D721Med (cell line): Measurements from ENCODE around the gene DGKD.

Source experiments
- DNase-seq: peaks from one replicate; pipeline ENCODE4 v3.0.0; 2011; ENCODE audit warnings: low spot score; ENCODE audit not compliant: insufficient read length
- FAIRE-seq: peaks from 2 replicates; lab custom pipeline; 2011; peaks lifted over from hg19 to GRCh38; lab: Jason Lieb, UNC
- CTCF ChIP-seq: IDR thresholded peaks from 2 replicates; pipeline ENCODE4 v1.5.1; 2012; ENCODE audit warnings: mild to moderate bottlenecking, control low read depth; ENCODE audit not compliant: insufficient read depth; ENCODE audit errors: missing control alignments

Gene DGKD

DNA sequence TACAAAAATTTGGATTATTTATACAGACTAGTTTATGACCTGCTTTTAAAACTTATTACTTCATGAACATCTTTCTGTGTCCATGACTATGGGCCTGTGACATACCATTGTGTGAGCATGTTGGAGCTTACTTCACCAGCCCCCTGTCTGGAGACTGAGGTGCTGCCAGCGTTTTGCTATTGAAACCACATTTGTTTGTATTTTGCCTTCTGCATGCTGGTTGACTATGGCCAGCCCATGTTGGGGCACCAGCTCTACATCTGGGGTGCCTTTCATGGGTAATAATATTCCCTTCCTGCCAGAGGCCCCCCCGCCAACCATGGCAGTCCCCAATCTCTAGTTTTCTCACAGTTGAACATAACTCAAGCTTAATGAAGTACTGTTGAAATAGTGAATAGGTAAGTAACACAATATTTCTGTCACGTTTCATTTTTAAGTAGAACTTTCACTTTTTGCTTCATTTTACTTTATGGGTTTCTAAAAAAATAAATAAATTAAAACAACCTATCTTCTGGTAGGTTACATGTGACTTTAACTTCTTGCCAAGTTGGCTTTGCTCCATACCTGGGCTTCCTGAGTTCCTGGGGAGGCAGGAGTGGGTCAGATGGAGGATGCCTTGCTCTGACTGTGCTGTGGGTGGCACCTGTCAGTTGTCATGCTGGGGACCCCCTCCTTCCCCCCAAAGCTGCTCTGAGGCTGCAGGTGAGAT is 63.9 kb downstream of the DGKD start:
- FAIRE-seq (no peak), DNase-seq (no peak)
- no peak for TF ChIP-seq CTCF

GRCh38 chr2:233418761-233419546 is 64.7 kb downstream of the DGKD start:
- no peak for FAIRE-seq
- no peak for DNase-seq
- no peak for TF ChIP-seq CTCF

DNA sequence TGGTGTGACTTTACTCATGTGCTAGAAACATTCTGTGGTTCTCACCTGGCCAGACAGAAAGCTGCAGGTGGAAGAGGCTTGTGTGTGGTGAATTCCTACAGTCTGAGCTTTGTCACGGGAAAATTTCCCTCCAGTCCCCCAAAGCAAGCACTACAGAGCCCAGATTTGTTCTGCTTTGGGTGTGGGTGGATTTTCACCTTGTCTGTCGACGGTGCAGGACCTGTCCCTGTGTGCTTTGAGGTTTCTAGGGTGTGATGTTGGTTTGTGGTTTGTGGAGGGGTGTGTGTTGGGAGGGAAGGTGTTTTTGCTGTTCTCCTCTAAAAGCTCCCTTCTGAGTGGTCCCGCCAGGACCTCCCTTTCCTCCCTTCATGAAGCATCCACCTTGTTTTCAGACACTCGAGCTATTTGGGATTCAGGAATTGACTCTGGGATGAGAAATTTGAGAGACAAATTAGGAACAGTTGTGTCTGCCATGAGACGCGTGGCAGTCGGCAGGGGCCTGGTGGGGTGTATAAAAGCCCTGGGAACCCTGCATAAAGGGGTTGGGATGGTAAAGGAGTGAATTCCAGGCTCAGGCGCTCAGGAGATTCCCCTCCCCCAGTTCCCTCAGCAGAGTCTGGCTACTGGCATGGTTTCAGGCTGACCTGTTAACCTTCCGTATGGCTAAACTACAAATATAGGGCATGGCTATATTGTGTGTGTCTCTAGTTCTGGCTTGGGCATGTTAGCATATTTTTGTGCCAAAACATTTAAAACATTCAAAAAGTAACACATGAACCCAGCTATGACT is 65.5 kb downstream of the DGKD start:
- no peak for TF ChIP-seq CTCF
- DNase-seq (no peak), FAIRE-seq (no peak)

DNA sequence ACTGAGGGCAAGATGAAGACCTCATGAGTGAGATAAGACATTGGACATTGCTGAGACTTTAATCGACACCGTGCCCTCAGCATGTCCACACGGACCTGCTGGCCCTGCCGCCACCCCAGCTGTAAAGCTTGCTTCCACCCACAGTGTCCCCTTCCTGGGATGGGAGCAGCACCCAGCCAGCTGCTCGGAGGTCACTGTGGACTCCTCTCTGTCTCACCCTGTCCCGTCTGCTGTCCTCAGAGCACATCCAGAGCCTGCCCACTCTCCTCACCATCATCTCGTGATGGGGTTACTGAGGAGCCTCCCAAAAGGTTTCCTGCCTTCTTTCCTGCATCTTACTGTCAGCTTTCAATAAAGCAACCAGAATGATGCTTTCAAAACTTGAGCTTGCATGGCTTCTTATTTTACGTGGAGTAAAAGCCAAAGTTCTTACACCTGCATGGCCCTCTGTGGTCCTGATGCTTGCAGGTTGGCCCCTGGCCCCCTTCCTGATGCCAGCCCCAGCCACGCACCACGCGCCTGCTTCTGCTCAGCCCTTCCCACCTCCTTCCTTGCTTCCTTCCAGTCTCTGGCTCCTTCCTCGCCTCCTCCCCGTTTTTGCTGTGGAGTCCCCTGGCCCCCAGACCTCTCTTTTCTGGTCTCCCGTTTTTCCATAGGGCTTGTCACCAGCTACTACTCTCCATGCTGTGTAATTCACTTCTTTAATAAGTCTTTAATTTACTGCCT is 67.0 kb downstream of the DGKD start:
- FAIRE-seq (no peak), DNase-seq (no peak)
- no peak for TF ChIP-seq CTCF

GRCh38 chr2:233422050-233422639 is 67.9 kb downstream of the DGKD start:
- TF ChIP-seq CTCF: no peak
- FAIRE-seq: no peak
- no peak for DNase-seq
